ENCODE results near the gene ARHGEF33.

Gene ARHGEF33

DNA sequence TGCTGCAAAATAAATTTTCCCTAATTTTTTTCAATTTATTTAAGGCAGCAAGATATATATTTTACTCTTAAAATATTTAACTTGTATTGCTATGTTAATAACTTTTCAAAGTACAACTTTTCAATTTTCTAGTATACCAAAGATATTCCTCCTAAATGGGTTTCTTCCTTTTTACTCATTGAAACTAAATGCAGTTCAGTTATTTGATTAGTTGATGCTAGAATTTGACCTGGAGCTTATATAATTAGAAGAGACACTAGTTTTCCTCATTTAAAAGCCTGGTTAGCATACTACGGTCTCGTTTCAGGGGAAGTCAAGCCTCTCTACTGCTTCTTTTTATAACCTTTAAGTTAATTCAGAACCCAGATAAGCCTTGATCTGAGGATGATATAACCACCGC lies at the start of gene ARHGEF33:
TSS of gene ARHGEF33 (plus strand) at position 301 of the 400 bp plus-strand sequence. CDS start 29,573 bp downstream, outside the sequence.
- no peak for DNase-seq (ENCODE audit: low read depth in 3 of 3)

GRCh38 chr2:38850045-38850444 lies 39.6 kb upstream of the ARHGEF33 start:
- DNase-seq (ENCODE audit: low read depth in 3 of 3): no peak

GRCh38 chr2:38856165-38856564 lies 33.5 kb upstream of the ARHGEF33 start:
- no peak for DNase-seq (ENCODE audit: low read depth in 3 of 3)

- DNase-seq (ENCODE audit: low read depth in 3 of 3): no peak
Measured at GRCh38 chr2:38862476-38862875, 27.2 kb upstream of the ARHGEF33 start.

DNA sequence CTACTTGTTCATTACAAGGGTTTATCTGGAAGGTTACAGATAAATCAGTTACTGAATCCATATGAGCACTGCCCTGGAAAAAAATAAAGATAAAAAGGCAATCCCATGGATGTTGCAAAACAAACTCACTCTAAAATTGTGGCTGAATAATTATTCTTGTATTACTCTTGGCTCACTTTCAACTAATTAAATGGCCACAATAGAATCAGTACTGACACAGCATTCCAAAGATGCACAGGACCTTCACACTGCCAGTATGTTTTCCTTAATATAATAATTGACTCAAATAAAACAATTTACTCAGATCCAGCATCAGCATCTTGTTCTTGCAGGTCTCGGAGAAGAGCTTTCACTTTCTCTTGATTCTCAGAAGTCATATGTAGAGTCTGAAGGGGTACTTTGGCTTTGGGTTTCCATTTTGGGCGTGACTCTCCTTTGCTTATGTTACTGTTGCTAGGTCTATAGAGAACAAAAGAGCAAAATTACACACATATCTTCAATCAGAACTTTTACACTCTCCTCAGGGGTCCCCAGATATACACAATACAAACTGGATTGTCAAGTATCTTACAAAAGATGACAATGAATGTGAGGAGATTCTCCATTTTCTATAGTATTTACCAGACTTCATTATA lies 26.5 kb upstream of the ARHGEF33 start:
- DNase-seq (ENCODE audit: low read depth in 3 of 3): no peak

- no peak for DNase-seq (ENCODE audit: low read depth in 3 of 3)
Measured at GRCh38 chr2:38866773-38867443, 22.8 kb upstream of the ARHGEF33 start.

GRCh38 chr2:38871432-38871831 lies 18.2 kb upstream of the ARHGEF33 start:
- DNase-seq (ENCODE audit: low read depth in 3 of 3): no peak

DNA sequence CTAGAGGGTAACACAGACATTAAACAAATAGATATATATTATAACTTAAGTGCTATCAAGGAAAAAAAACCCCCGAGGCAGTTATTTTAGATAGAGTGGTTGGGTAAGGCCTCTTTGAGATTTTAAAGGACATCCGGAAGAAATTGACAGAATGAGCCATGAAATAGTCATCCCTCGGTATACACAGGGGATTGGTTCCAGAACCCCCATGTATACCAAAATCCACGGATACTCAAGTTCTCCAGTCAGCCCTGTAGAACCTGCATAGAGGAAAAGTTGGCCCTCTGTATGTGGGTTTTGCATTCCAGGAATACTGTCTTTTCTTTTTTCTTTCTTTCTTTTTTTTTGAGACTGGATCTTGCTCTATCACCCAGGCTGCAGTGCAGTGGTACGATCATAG lies 15.9 kb upstream of the ARHGEF33 start:
- DNase-seq (ENCODE audit: low read depth in 3 of 3): no peak

- no peak for DNase-seq (ENCODE audit: low read depth in 3 of 3)
Measured at GRCh38 chr2:38875227-38875575, 14.5 kb upstream of the ARHGEF33 start.

DNA sequence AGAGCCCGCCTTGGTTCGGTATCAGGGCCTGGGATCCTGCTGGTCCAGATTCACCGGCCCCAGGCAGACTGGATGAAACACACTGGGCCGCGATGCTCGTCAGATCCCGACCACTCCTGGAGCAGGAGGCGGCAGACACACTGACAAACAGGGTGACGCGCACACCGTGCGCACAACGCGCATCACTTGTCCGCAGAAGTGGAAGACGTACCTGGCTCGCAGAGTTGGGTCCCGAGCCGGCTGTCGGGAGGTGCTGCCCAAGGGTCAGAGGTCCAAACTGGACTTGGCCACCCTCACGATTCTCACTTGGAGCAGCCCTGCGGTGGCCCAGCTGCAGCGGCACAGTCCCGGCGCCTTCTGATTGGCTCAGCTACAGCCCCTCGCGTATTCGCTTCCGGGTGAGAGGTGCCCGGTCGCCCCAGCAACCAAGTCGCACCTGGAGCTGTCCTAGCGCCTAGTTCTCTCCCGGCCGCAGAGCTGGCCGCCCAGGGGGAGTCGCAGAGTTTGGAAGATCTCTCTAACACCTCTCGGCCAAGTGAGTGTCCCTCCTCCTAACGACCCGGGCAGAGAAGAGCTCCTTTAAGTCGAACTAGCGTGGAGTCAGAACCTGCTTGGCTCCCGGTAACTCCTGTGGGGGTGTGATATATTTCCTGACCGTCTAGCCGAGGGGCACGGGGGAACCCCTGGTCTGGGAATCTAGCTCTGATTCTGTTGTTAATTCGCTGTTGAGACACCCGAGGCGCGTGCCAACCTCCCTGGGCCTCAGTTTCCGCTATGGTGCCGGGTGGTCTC lies 13.9 kb upstream of the ARHGEF33 start, which contains the start of the genes DHX57 and MORN2:
TSS of gene DHX57 (minus strand) at position 359 of the 792 bp plus-strand sequence. CDS start 7,529 bp downstream, outside the sequence.
TSS of gene MORN2 (plus strand) at position 401 of the 792 bp plus-strand sequence.
- peak; percentile 63 to 81 (median 65) for DNase-seq (ENCODE audit: low read depth in 3 of 3)

- no peak for DNase-seq (ENCODE audit: low read depth in 3 of 3)
Measured at GRCh38 chr2:38876407-38876806, 13.3 kb upstream of the ARHGEF33 start.

DNA sequence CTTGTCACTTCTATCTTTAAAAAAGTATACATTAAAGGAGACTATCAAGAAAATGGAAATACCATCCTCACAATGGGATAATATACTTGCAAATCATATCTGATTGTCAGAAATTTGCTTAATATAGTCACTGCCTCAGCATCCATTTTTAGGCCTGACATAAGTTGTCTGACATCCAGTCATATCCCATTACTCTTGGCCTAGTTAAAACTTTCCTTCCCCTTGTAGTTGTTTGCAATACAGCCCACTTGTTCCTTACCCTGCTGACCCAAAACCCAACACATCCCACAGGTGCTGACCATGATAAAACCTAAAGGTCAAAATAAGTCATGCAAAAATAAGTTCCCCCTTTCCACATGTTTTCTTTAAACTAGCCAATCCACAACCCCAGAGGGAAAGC lies 3.6 kb upstream of the ARHGEF33 start:
- DNase-seq (ENCODE audit: low read depth in 3 of 3): no peak

DNA sequence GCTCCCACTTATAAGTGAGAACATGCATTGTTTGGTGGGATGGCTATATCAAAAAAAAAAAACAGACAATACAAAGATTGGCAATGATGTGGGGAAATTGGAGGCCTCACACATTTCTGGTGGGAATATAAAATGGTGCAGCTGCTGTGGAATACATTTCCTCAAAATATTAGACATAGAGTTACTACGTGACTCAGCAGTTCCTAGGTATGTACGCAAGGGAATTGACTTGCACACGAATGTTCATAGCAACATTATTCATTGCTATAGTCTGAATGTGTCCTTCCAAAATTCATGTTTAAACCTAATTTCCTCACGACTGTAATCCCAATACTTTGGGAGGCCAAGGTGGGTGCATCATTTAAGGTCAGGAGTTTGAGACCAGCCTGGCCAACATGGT lies 2.3 kb upstream of the ARHGEF33 start:
- no peak for DNase-seq (ENCODE audit: low read depth in 3 of 3)

DNA sequence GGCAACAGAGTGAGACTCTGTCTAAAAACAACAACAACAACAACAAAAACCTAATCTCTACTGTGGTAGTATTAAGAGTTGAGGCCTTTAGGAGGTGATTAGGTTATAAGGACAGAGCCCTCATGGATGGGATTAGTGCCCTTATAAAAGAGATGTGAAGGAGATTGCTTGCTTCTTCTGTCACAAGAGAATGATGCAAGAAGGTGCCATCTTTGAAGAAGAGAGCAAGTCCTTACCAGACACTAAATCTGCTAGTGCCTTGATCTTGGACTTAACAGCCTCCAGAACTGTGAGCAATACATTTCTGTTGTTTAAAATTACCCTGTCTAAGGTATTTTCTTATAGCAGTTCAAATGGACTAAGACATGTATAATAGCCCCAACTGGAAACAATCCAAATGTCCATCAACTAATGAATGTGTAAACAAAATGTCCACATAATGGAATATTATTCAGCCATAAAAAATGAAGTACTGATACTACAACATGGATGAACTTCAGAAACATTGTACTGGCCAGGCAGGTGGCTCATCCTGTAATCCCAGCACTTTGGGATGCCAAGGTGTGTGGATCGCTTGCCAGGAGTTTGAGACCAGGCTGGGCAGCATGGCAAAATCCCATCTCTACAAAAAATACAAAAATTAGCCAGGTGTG lies 1.6 kb upstream of the ARHGEF33 start:
- no peak for DNase-seq (ENCODE audit: low read depth in 3 of 3)

GRCh38 chr2:38889045-38889444 lies 630 bp upstream of the ARHGEF33 start:
- DNase-seq (ENCODE audit: low read depth in 3 of 3): no peak

GRCh38 chr2:38892819-38893218 lies 3.1 kb downstream of the ARHGEF33 start:
- no peak for DNase-seq (ENCODE audit: low read depth in 3 of 3)

DNA sequence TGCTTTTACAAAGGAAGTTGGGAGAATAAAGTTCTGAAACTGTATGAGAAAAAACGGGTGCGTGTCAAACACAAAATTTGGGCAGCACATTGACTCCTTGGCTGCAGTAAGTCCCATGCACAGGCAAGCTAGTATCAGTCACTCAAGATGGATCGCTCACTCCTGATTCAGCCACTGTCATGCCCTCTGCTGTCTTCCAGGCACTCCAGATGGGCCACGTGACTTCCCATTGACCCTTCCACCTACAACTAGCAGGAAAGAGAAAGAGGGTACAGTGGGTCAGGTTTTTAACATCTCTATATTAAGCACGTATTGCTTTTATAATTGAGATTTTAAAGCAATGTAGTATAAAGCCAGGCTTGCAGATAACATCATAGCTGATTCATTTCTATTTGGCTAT lies 8.6 kb downstream of the ARHGEF33 start:
- DNase-seq (ENCODE audit: low read depth in 3 of 3): no peak

DNA sequence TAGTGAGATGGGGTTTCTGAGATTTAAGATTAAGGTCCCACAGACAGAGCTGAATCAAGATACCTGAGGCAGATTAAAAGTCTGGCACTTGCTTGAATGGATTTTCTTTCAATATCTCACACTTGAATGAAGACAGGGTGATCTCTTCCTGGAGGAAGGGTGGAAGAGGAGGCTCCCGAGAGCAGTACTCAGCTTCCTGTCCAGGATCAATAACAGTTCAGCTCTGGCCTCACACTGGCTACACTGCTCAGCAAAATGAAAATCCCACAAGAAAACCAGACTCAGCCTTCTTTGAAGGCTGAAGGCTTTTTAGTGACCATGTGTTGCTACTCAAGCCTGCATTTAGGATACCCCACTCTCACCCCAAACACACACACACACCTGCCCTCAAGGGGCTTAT lies 11.1 kb downstream of the ARHGEF33 start:
- DNase-seq (ENCODE audit: low read depth in 3 of 3): no peak

DNA sequence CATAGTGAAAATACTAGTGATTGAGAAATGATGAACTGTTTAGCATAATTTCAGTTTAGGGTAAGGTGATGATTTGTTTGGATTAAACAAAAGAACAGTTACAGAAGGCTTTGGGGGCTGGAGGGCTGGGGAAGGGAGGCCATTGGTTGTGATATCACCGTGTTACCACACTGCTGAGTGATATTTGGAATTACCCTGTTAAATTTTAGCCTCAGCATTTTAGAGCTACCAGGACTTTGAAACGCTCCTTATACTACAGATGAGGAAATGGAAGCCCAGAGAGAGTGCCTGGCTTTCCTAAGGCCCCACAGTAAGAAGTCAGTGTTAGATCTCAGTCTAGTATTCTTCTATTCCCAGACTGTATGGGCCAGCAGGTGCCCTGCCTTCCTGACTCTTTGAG lies 15.6 kb downstream of the ARHGEF33 start:
- DNase-seq (ENCODE audit: low read depth in 3 of 3): no peak

DNA sequence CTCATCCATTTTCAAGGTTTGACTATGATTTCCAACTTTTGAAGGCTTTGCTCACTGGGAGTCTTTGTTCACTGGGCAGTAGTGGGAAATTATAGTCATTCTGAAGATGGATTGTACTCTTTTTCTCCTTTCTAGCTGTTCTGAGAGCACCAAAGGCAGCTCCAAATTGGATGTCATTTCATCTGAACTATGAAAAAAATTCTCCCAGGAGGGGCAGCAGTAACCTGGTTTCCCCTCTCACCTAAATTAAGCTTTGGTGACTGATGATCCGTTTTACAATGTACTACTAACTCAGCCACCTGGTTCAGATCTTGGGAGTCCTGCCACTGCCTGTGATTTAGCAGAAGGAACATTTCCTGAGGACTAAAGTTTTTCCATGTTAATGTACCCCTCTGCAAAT lies 17.6 kb downstream of the ARHGEF33 start:
- no peak for DNase-seq (ENCODE audit: low read depth in 3 of 3)

- DNase-seq (ENCODE audit: low read depth in 3 of 3): no peak
Measured at GRCh38 chr2:38907743-38908562, 18.3 kb downstream of the ARHGEF33 start.
